Coronary artery (tissue), 2 donors: ENCODE data around the gene ZNF772.

Source experiments
- DNase-seq: peaks from one replicate; pipeline ENCODE4 v3.0.0-alpha.2; 2017; ENCODE audit warnings: low spot score
- H3K27ac ChIP-seq, 2 donors: fragments of 200-600 bp; sonication (generic); one replicate each; pipeline ENCODE4 v1.5.1; 2016 to 2019
- H3K4me3 ChIP-seq: fragments of 200-600 bp; sonication (generic); 2 replicates; pipeline ENCODE4 v1.5.1; 2016; ENCODE audit warnings: mild to moderate bottlenecking, moderate library complexity
- CTCF ChIP-seq: fragments of 200-600 bp; sonication (generic); IDR thresholded peaks from one replicate; pipeline ENCODE4 v1.5.1; 2019; ENCODE audit warnings: antibody characterized with exemption

The ZNF772 gene

DNA sequence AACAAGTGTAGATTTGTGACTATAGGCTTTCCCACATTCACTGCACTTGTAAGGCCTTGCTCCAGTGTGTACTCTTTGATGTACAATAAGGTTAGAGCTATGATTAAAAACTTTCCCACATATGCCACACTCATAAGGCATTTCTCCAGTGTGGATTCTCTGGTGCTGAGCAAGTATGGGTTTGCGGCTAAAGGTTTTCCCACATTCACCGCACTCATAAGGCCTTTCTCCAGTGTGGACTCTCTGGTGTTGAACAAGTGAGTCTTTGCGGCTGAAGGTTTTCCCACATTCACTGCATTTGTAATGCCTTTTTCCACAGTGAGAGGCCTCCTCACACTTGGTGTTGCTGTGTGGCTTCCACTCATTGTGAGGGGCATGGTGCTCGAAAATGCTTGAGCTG is 3.7 kb downstream of the ZNF772 start:
- no peak for DNase-seq
- H3K4me3 ChIP-seq: peak overlapping the region; percentile 21

DNA sequence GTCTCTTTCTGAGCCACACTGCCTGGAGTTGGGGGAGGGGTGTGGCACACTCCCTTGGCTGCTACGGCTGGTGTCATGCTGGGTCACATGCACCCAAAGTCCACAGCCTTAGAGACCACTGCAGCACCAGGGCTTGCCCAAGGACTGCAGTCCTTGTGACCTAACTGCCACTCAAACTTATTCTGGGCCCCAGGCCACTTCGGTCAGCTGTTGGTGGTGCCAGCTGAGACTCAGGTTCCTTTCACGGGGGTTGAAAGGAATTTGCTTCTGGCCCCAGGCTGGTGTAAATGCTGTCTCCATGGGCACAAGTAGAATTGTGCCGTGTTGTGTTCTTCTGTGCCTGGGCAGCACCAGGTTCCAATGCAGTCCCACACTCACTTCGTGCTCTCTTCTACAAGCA is 10.9 kb downstream of the ZNF772 start:
- DNase-seq: no peak
- no peak overlapping the region for H3K27ac ChIP-seq
- H3K4me3 ChIP-seq: no peak overlapping the region
- TF ChIP-seq CTCF: no peak

More for the DNA sequence above, 3.7 kb downstream of the ZNF772 start:
- H3K27ac ChIP-seq: no peak overlapping the region
- no peak for TF ChIP-seq CTCF

DNA sequence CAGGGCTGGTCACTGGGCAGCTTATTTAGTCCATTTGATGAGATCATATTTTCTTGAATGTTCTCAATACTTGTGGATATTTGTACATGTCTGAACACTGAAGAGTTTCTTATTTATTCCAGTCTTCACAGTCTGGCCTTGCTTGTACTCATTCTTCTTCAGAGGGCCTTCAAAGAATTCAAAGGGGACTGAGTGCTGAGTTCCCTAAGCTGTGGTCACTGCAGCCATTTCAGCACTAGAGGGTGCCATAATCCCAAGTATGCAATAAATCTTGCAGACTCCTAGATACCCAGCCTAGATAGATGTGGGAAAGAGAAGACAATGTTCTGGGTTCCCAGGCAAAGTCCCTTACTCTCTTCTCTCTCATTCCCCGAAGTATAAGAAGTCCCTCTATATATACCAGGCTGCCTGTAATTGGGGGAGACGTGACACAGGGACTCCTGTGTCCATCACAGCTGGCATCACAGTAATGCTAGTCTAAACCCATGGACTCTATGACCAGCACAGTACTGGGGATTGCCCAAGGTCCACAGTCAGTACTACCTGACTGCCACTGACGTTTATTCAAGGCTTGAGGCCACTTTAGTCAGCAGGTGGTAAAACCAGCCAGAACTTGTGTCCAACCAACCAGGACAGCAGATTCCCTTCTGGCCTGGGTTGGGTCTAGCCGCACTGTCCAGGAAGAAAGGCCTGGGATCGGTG is 11.5 kb downstream of the ZNF772 start:
- no peak for DNase-seq
- no peak for TF ChIP-seq CTCF
- no peak overlapping the region for H3K4me3 ChIP-seq
- H3K27ac ChIP-seq: no peak overlapping the region

- no peak for TF ChIP-seq CTCF
- no peak for DNase-seq
These were observed 25.1 kb downstream of the ZNF772 start for GRCh38 chr19:57452307-57452706.

DNA sequence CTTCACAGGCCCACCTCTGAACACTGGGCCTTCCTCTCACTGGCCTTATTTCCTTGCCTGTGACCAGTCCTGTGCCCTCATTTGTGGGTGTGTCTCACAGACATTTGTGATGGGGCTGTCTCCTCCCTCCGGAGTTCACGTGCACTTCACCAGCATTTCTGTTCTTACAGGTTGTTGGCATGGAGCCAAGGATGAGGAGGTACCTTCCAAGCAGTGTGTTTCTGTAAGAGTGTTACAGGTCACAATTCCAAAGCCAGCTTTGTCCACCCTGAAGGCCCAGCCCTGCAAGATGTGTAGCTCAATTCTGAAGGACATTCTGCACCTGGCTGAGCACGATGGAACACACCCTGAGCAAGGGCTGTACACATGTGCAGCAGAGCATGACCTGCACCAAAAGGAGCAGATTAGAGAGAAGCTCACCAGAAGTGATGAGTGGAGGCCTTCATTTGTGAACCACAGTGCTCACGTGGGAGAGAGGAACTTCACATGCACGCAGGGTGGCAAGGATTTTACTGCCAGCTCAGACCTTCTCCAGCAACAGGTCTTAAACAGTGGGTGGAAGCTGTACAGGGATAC is 34.2 kb downstream of the ZNF772 start:
- H3K27ac ChIP-seq: no peak overlapping the region
- no peak for TF ChIP-seq CTCF
- no peak for DNase-seq
- no peak overlapping the region for H3K4me3 ChIP-seq

More at GRCh38 chr19:57452307-57452706, 25.1 kb downstream of the ZNF772 start:
- no peak overlapping the region for H3K4me3 ChIP-seq
- no peak overlapping the region for H3K27ac ChIP-seq

DNA sequence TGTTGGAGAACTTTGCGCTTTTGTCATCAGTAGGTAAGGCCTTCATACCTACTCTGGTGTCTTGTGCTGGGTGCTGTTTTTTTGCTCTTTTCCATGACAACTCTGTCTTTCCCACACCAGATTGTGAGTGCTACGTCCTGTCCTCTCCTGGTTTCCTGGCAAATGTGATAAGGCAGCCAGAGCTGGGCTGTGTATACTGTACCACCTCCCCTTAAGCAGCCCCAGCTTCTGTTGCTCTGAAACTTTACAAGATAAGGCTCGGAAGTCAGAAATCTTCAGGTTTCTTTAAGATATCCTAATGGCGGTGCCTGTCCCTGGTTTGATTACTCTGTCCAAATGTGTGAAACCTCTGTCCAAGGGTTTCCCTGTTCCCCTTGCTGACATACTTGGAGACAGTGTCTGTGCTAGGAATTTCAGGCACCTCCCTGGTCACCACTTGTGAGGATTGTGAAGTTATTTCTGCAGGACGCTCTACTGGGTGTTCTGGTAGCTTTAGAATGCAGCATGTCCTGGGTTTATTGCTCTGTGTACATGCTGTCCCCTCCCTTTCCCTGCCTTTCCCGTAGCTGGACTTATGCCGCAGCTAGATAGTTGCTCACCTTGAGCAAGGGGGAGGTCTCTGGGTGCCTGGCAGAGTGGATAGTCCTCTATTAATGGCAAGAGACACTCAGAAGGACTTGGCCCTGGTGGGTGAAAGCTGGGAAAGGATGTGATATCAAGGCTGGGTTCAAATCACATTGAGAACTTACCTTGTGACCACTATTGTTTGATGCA is 35.2 kb downstream of the ZNF772 start:
- DNase-seq: no peak
- no peak for TF ChIP-seq CTCF
- H3K27ac ChIP-seq: no peak overlapping the region
- no peak overlapping the region for H3K4me3 ChIP-seq
